ENCODE data around the gene TBK1. TPM values are rescaled to one million over a fixed set of nuclear protein-coding genes. Genes with fewer than 3 reads are reported as not detected.
A peak's percentile ranks its signal among the peaks of the same experiment; 100 is the strongest.

Gene TBK1
- total and polyA plus RNA-seq, 9 of the 15 experiments (the other 6 are each of a cell fraction or from before 2014, with no cell fraction given), result 20.4 to 42.0 (median 27.8) TPM

DNA sequence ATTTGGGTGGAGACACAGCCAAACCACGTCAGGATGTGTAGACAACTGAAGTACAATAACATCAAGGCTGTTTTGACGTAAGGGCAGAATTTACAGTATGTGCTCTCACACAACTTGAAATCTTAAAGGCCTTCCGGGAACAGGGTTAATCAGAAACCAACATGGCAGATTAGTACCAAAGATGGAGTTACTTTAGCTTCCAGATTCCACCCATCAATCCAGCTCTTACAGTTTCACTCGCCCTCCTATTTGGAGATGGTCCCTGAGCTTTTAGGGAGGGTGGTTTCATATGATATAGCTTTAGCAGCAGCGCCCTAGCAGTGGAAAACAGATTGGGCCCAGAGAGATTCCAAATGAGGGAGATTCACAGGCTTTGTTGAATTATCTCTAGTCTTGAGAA, 49.7 kb upstream of the TBK1 start (continued):
- TF ChIP-seq CREB3 (tag; conservative IDR thresholded peaks at IDR 0.05; ENCODE audit: low read depth) (0 out of 2 replicates have a peak, but pooled peaks have one; percentile 55), ZNF780A (CRISPR knock-in tag; IDR thresholded peaks at IDR 0.05) (no peak), NR2C1 (IDR thresholded peaks at IDR 0.05) (no peak), NR2C1 (tag; IDR thresholded peaks at IDR 0.05) (peak; percentile 60; the same call in 1 of the 2 replicates), HMGN3 (IDR thresholded peaks at IDR 0.05; ENCODE audit: borderline replicate concordance, extremely low read depth, insufficient read length, low read depth, low read length) (no peak), E2F8 (IDR thresholded peaks at IDR 0.05; ENCODE audit: low read depth, partially characterized antibody) (no peak), BRD9 (IDR thresholded peaks at IDR 0.05; ENCODE audit: low read depth, partially characterized antibody) (no peak), KDM5B (IDR thresholded peaks at IDR 0.05; ENCODE audit: insufficient replicate concordance, low read depth, low read length) (no peak), MTA2 (IDR thresholded peaks at IDR 0.05; ENCODE audit: low read depth) (no peak), KAT7 (CRISPR knock-in tag; IDR thresholded peaks at IDR 0.05; ENCODE audit: borderline replicate concordance) (no peak), SREBF2 (CRISPR knock-in tag; IDR thresholded peaks at IDR 0.05) (no peak), SMAD3 (CRISPR knock-in tag; conservative IDR thresholded peaks at IDR 0.05) (no peak)
- TF ChIP-seq, protein P1, sequence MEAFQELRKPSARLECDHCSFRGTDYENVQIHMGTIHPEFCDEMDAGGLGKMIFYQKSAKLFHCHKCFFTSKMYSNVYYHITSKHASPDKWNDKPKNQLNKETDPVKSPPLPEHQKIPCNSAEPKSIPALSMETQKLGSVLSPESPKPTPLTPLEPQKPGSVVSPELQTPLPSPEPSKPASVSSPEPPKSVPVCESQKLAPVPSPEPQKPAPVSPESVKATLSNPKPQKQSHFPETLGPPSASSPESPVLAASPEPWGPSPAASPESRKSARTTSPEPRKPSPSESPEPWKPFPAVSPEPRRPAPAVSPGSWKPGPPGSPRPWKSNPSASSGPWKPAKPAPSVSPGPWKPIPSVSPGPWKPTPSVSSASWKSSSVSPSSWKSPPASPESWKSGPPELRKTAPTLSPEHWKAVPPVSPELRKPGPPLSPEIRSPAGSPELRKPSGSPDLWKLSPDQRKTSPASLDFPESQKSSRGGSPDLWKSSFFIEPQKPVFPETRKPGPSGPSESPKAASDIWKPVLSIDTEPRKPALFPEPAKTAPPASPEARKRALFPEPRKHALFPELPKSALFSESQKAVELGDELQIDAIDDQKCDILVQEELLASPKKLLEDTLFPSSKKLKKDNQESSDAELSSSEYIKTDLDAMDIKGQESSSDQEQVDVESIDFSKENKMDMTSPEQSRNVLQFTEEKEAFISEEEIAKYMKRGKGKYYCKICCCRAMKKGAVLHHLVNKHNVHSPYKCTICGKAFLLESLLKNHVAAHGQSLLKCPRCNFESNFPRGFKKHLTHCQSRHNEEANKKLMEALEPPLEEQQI (IDR thresholded peaks at IDR 0.05), result no peak
- TF ChIP-seq, protein P2, sequence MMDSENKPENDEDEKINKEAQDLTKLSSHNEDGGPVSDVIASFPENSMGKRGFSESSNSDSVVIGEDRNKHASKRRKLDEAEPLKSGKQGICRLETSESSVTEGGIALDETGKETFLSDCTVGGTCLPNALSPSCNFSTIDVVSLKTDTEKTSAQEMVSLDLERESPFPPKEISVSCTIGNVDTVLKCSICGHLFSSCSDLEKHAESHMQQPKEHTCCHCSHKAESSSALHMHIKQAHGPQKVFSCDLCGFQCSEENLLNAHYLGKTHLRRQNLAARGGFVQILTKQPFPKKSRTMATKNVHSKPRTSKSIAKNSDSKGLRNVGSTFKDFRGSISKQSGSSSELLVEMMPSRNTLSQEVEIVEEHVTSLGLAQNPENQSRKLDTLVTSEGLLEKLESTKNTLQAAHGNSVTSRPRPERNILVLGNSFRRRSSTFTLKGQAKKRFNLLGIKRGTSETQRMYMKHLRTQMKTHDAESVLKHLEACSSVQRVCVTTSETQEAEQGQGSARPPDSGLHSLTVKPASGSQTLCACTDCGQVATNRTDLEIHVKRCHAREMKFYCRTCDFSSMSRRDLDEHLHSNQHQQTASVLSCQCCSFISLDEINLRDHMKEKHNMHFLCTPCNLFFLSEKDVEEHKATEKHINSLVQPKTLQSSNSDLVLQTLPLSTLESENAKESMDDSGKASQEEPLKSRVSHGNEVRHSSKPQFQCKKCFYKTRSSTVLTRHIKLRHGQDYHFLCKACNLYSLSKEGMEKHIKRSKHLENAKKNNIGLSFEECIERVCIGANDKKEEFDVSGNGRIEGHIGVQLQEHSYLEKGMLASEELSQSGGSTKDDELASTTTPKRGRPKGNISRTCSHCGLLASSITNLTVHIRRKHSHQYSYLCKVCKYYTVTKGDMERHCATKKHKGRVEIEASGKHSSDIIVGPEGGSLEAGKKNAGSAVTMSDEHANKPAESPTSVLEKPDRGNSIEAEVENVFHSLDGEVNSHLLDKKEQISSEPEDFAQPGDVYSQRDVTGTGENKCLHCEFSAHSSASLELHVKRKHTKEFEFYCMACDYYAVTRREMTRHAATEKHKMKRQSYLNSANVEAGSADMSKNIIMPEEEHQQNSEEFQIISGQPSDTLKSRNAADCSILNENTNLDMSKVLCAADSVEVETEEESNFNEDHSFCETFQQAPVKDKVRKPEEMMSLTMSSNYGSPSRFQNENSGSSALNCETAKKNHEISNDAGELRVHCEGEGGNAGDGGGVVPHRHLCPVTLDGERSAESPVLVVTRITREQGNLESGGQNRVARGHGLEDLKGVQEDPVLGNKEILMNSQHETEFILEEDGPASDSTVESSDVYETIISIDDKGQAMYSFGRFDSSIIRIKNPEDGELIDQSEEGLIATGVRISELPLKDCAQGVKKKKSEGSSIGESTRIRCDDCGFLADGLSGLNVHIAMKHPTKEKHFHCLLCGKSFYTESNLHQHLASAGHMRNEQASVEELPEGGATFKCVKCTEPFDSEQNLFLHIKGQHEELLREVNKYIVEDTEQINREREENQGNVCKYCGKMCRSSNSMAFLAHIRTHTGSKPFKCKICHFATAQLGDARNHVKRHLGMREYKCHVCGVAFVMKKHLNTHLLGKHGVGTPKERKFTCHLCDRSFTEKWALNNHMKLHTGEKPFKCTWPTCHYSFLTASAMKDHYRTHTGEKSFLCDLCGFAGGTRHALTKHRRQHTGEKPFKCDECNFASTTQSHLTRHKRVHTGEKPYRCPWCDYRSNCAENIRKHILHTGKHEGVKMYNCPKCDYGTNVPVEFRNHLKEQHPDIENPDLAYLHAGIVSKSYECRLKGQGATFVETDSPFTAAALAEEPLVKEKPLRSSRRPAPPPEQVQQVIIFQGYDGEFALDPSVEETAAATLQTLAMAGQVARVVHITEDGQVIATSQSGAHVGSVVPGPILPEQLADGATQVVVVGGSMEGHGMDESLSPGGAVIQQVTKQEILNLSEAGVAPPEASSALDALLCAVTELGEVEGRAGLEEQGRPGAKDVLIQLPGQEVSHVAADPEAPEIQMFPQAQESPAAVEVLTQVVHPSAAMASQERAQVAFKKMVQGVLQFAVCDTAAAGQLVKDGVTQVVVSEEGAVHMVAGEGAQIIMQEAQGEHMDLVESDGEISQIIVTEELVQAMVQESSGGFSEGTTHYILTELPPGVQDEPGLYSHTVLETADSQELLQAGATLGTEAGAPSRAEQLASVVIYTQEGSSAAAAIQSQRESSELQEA (IDR thresholded peaks at IDR 0.05; ENCODE audit: low read depth), result no peak
